Nephron (organoid): ENCODE data around the gene CDH4.

ENCODE experiments used
- H3K27ac Mint-ChIP-seq, 3 experiments: 2 replicates each; pipeline ENCODE4 v1.8.0; 2020; ENCODE audit warnings: mixed read lengths in 3 of 3, mild to moderate bottlenecking in 2 of 3, moderate library complexity in 1 of 3
- H3K27me3 Mint-ChIP-seq: 2 replicates; pipeline ENCODE4 v1.8.0; 2021; ENCODE audit warnings: low read depth, mild to moderate bottlenecking, moderate library complexity, mixed read lengths
- H3K36me3 Mint-ChIP-seq: 2 replicates; pipeline ENCODE4 v1.8.0; 2020; ENCODE audit warnings: low read depth, mixed read lengths
- H3K4me1 Mint-ChIP-seq: 2 replicates; pipeline ENCODE4 v1.8.0; 2020; ENCODE audit warnings: mixed read lengths
- H3K4me3 Mint-ChIP-seq, 3 experiments: 2 replicates each; pipeline ENCODE4 v1.8.0; 2020; ENCODE audit warnings: mild to moderate bottlenecking in 3 of 3, mixed read lengths in 3 of 3, moderate library complexity in 2 of 3
- H3K9me3 Mint-ChIP-seq: 2 replicates; pipeline ENCODE4 v1.8.0; 2020; ENCODE audit warnings: mixed read lengths
- TF ChIP-seq, protein P1 (sequence below), 3 experiments: fragments of 200-600 bp; sonication (generic); IDR thresholded peaks; one replicate each; pipeline ENCODE4 v1.5.0; 2021; ENCODE audit warnings: antibody characterized with exemption in 3 of 3; ENCODE audit not compliant: unreplicated experiment in 3 of 3

CDH4 gene

DNA sequence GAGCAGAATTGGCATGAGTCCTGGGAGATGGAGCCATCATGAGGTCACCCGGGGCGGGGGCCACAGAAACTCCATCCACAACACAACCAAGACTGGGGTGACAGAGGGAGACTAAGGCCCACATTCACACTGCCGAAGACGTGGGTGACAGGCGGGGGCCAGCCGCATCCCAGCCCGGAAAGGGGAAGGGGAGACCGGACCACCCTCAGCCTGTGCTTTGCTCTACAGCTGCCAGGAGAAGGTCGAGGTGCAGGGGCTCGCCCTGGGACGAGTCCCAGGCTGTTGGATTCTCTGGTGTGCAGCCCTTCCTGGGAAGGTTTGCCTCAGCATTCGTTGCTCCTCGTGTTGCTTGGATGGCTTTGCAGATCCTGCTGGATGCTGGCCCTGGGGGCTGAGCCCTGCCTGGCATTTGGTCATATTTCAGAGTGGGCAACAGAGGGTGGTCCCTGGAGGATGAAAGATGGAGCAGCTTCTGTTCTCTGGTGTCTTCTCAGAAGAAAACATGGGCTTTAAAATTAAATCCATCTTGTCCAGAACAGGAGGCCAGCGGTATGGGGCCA, 484.8 kb downstream of the CDH4 start:
- Mint-ChIP-seq H3K4me1 (peaks cover 13% of the 10 kb centered on the region), H3K27ac (no peak overlapping the region), H3K36me3 (no peaks in the 10 kb centered on the region), H3K4me3 (no peak overlapping the region), H3K27me3 (peaks cover 43% of the 10 kb centered on the region), H3K9me3 (no peaks in the 10 kb centered on the region)
- TF ChIP-seq, protein P1, sequence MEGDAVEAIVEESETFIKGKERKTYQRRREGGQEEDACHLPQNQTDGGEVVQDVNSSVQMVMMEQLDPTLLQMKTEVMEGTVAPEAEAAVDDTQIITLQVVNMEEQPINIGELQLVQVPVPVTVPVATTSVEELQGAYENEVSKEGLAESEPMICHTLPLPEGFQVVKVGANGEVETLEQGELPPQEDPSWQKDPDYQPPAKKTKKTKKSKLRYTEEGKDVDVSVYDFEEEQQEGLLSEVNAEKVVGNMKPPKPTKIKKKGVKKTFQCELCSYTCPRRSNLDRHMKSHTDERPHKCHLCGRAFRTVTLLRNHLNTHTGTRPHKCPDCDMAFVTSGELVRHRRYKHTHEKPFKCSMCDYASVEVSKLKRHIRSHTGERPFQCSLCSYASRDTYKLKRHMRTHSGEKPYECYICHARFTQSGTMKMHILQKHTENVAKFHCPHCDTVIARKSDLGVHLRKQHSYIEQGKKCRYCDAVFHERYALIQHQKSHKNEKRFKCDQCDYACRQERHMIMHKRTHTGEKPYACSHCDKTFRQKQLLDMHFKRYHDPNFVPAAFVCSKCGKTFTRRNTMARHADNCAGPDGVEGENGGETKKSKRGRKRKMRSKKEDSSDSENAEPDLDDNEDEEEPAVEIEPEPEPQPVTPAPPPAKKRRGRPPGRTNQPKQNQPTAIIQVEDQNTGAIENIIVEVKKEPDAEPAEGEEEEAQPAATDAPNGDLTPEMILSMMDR (IDR thresholded peaks at IDR 0.05; ENCODE audit: unreplicated experiment in 3 of 3): no peak

DNA sequence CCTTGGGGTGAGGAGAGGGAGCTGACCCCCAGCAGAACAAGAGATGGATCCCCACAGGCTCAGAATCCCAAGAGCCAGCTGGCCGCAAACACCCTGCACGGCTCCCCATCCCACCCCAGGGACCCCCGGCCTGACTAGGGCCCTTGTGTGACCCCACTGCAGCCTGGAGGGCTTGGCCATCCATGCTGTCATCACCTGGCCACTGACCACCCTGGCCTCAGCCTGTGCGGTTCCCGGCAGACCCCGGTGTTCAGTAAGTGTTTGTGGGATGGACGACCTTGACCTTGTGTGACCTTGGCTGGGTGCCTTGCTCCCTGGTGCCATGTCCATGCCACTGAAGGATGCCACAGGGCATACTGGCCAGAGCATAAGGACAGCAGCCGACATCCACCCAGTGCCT, 485.3 kb downstream of the CDH4 start:
- H3K4me3 Mint-ChIP-seq: no peak overlapping the region
- peaks cover 18% of the 10 kb centered on the region for H3K4me1 Mint-ChIP-seq
- TF ChIP-seq, protein P1 (IDR thresholded peaks at IDR 0.05; ENCODE audit: unreplicated experiment in 3 of 3): no peak
- H3K27me3 Mint-ChIP-seq: peaks cover 47% of the 10 kb centered on the region
- no peaks in the 10 kb centered on the region for H3K9me3 Mint-ChIP-seq
- H3K36me3 Mint-ChIP-seq: no peaks in the 10 kb centered on the region
- H3K27ac Mint-ChIP-seq: no peak overlapping the region

DNA sequence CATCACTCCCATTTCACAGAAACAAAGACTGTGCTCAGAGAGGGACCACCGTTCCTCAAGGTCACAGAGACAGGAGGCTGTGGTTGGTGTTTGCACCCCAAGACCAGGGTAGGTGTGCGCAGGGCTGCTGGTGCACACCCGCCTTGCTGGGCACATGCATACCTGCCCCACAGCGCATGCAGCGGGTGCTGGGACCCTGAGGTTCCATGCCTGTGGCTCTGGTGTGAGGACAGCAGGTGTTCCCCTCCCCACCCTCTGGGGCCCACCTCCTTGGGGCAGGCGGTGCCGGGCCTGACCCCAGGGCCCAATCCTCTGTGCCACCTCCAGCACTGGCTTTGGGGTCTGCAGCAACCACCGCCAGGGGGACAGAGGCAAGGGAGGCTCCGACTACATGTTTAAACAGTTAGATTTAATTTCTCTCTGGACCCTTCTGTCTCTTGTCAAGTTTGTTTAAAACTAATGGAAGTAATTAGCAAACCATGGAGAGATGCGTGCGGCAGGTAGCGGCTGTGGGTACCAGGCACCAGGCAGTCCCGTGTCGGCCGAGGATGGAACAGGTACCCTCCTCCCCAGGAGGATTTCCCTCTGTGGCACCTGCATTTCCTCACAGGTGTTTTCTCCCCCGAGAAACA, 485.9 kb downstream of the CDH4 start:
- Mint-ChIP-seq H3K27ac (no peak overlapping the region), H3K4me1 (peaks cover 20% of the 10 kb centered on the region), H3K36me3 (no peaks in the 10 kb centered on the region)

GRCh38 chr20:61738601-61739069, 486.6 kb downstream of the CDH4 start:
- TF ChIP-seq, protein P1 (IDR thresholded peaks at IDR 0.05; ENCODE audit: unreplicated experiment in 3 of 3): no peak

More for the DNA sequence above, 485.9 kb downstream of the CDH4 start:
- TF ChIP-seq, protein P1 (IDR thresholded peaks at IDR 0.05; ENCODE audit: unreplicated experiment in 3 of 3): no peak
- Mint-ChIP-seq H3K9me3 (no peaks in the 10 kb centered on the region), H3K27me3 (peaks cover 45% of the 10 kb centered on the region), H3K4me3 (no peak overlapping the region)

DNA sequence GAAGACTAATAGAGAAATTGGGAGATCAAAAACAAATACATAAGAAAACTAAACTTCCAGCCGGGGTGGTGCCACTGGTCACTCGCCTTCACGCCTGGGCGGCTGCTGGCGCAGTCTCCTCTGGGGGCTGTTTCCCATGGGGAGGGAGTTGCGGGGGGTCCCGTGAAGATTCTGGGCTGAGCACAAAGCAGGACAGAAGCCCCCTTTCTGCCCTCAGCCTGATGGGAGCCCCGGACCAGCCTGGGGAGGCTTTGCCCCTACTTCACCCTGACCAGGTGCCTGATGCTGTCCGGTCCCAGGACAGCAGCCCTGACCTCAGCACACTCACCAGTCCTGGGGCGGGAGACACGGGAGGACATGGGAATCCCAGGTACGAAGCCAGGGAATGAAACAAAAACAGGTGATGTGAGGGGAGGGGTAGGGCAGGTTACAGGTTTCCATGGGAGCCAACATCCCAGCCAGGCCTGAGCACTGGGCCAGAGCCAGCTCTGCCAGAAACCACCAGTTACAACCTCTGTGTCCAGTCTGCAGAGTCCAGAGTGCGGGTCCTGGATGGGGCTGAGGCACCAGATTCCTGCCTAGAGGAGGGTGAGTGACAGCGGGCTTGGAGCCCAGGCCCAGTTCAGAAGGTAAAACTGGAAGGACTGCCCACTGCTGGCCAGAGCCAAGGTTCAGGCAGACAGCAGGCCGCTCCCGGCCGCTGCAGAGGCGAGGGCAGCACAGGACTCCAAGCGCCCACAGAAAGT, 487.2 kb downstream of the CDH4 start:
- no peaks in the 10 kb centered on the region for H3K9me3 Mint-ChIP-seq

More at GRCh38 chr20:61738601-61739069, 486.6 kb downstream of the CDH4 start:
- Mint-ChIP-seq H3K36me3 (no peaks in the 10 kb centered on the region), H3K9me3 (no peaks in the 10 kb centered on the region), H3K4me3 (no peak overlapping the region), H3K27me3 (peaks cover 40% of the 10 kb centered on the region), H3K27ac (no peak overlapping the region), H3K4me1 (peaks cover 19% of the 10 kb centered on the region)

More for the DNA sequence above, 487.2 kb downstream of the CDH4 start:
- Mint-ChIP-seq H3K36me3 (no peaks in the 10 kb centered on the region), H3K27ac (no peak overlapping the region), H3K4me1 (peaks cover 12% of the 10 kb centered on the region), H3K4me3 (no peak overlapping the region), H3K27me3 (peaks cover 38% of the 10 kb centered on the region)
- TF ChIP-seq, protein P1 (IDR thresholded peaks at IDR 0.05; ENCODE audit: unreplicated experiment in 3 of 3): no peak
